Naive thymus-derived CD4-positive, alpha-beta T cell (primary cell): ENCODE results near the gene AAMP. TPM values are rescaled to one million over a fixed set of nuclear protein-coding genes. Genes with fewer than 3 reads are reported as not detected.

Experiments
- ATAC-seq: fragments of 150-1000 bp; cut with Tn5 transposase; 2 replicates; pipeline ENCODE4 v1.10.0; 2021; ENCODE audit warnings: mild to moderate bottlenecking, moderate library complexity
- CTCF ChIA-PET: fragments of 350-600 bp; sonication (Branson Sonifier 250); formaldehyde crosslinking; loops from one replicate; lab custom pipeline; 2021; ENCODE audit warnings: antibody characterized with exemption; lab: Charles Lee
- POLR2A ChIA-PET: fragments of 350-600 bp; sonication (Branson Sonifier 250); formaldehyde crosslinking; loops from one replicate; lab custom pipeline; 2021; ENCODE audit warnings: antibody characterized with exemption, inconsistent platforms; lab: Charles Lee
- DNase-seq, 9 donors: peaks; one replicate each; pipeline versions ENCODE4 v3.0.0 to v3.0.0-alpha.2; 2020 to 2022; ENCODE audit warnings: mixed read lengths in 1 of 9
- H3K27ac ChIP-seq: one replicate; pipeline ENCODE4 v1.7.0; 2013; ENCODE audit warnings: mild to moderate bottlenecking, low read depth, low read length, moderate library complexity
- H3K27me3 ChIP-seq, 2 donors: one replicate each; pipeline ENCODE4 v1.7.0; 2013; ENCODE audit warnings: low read length in 2 of 2, mild to moderate bottlenecking in 2 of 2, moderate library complexity in 2 of 2; ENCODE audit not compliant: control insufficient read depth in 2 of 2, insufficient read depth in 2 of 2
- H3K36me3 ChIP-seq, 3 experiments: 1 replicate in 2 of 3; 2 replicates in 1 of 3; pipeline ENCODE4 v1.7.0; 2013; ENCODE audit warnings: low read length in 3 of 3, mild to moderate bottlenecking in 3 of 3, moderate library complexity in 1 of 3; ENCODE audit not compliant: insufficient read depth in 3 of 3, control insufficient read depth in 2 of 3
- H3K4me1 ChIP-seq, 2 donors: one replicate each; pipeline ENCODE4 v1.7.0; 2013; ENCODE audit warnings: low read length in 2 of 2, mild to moderate bottlenecking in 2 of 2, moderate library complexity in 1 of 2; ENCODE audit not compliant: control insufficient read depth in 2 of 2, insufficient read depth in 2 of 2
- H3K4me3 ChIP-seq: 2 replicates; pipeline ENCODE4 v1.7.0; 2013; ENCODE audit warnings: mild to moderate bottlenecking, low read length
- H3K9me3 ChIP-seq, 3 experiments: 1 replicate in 2 of 3; 2 replicates in 1 of 3; pipeline ENCODE4 v1.7.0; 2013; ENCODE audit warnings: low read length in 3 of 3; ENCODE audit not compliant: control insufficient read depth in 2 of 3
- H3K27ac Mint-ChIP-seq, 9 donors: one replicate each; pipeline ENCODE4 v1.8.0; 2020 to 2022; ENCODE audit warnings: mixed read lengths in 9 of 9, mild to moderate bottlenecking in 8 of 9, moderate library complexity in 5 of 9, inconsistent platforms in 2 of 9
- H3K27me3 Mint-ChIP-seq, 5 donors: one replicate each; pipeline ENCODE4 v1.8.0; 2021 to 2022; ENCODE audit warnings: mixed read lengths in 5 of 5, mild to moderate bottlenecking in 1 of 5
- H3K36me3 Mint-ChIP-seq, 5 donors: one replicate each; pipeline ENCODE4 v1.8.0; 2020 to 2022; ENCODE audit warnings: mixed read lengths in 5 of 5, mild to moderate bottlenecking in 3 of 5, inconsistent platforms in 1 of 5
- H3K4me1 Mint-ChIP-seq, 7 donors: one replicate each; pipeline ENCODE4 v1.8.0; 2020 to 2022; ENCODE audit warnings: mixed read lengths in 7 of 7, mild to moderate bottlenecking in 3 of 7, inconsistent platforms in 1 of 7
- H3K4me3 Mint-ChIP-seq, 10 donors: one replicate each; pipeline ENCODE4 v1.8.0; 2020 to 2022; ENCODE audit warnings: mild to moderate bottlenecking in 10 of 10, mixed read lengths in 10 of 10, moderate library complexity in 6 of 10, inconsistent platforms in 2 of 10
- H3K9me3 Mint-ChIP-seq, 11 donors: one replicate each; pipeline ENCODE4 v1.8.0; 2020 to 2022; ENCODE audit warnings: mixed read lengths in 11 of 11, mild to moderate bottlenecking in 4 of 11, inconsistent platforms in 1 of 11, moderate library complexity in 1 of 11
- intact Hi-C, 2 donors: fragments of 100-400 bp; cut with micrococcal nuclease; formaldehyde crosslinking; loops; one replicate each; pipeline ENCODE4 v1.15.1; 2023
- polyA plus RNA-seq, 2 donors: library from polyadenylated mRNA; unstranded; fragments of 300-500 nt; fragmentation: Illumina TruSeq; gene quantifications; one replicate each; pipeline ENCODE4 v1.2.3, GENCODE V29; 2021
- total RNA-seq, 6 experiments: library from RNA in 5 of 6; stranded (reverse) in 5 of 6; gene quantifications; 1 replicate in 5 of 6; 2 replicates in 1 of 6; pipeline ENCODE4 v1.2.3 and lab custom pipeline; 2021 to 2026

The AAMP gene
- total and polyA plus RNA-seq, 7 experiments from 2014 or later = 54.1 to 108 (median 66.4) TPM

DNA sequence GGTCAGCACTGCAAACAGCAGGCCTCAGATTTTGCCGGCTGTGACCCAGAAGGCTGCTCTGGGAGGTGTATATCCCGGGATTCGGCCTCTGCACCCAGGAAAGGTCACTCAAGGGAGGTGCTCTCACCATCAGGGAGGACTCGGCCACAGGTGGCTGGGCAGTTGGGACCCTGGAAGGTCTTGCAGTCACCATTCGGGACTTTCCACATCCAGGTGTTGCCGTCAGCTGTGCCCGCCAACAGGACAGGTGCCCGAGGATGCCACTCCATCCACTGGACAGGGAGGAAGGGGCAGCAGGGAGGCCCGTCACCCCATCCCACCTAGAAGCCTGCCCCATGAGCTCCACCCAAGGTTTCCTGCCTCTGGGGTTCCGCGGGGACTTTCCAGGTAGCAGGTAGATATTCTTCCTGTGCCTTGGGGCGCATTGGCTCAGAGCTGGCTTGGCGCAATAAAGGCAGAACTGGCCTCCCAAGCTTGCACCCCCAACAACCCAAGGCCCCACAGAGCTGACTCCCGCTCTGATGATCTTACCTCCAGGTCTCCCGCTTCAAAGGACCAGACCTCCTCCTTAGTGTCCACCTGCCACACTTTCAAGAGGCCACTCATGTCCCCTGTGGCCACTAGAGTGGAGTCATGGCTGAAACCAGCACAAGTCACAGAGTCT lies 3.5 kb downstream of the AAMP start:
- peak overlapping the region in 1 of 10 donors; percentile 53 for H3K4me3 Mint-ChIP-seq
- H3K27ac Mint-ChIP-seq = peak overlapping the region in 5 of 9 donors; percentile 19 to 68 (median 61)

DNA sequence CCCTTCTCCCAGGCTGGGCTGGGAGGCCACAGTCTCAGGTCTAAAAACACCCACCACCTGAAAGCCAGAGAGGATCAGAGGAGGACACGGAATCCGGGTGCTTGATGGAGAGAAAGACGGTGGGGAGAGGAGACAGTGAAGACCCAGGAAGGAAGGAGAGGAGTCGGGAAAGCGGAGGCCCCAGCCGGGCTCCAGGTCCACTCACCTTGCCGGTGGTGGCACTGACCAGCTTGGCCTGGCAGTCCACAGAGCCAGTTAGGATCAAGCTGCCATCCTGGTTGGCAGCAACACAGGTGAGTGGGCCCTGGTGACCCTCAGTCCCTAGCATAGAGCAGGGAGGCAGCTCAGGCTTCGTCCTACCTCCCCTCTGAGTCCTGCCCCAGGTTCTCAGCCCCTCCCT lies 4.3 kb downstream of the AAMP start:
- peaks cover 4 to 7% of the 10 kb centered on the region in 2 donors for H3K4me1 ChIP-seq
- no peak for DNase-seq
- Mint-ChIP-seq H3K9me3 (peaks cover 0 to 4% (median 0%) of the 10 kb centered on the region in 11 donors), H3K27me3 (no peaks in the 10 kb centered on the region), H3K4me1 (peaks cover 16 to 35% (median 33%) of the 10 kb centered on the region in 7 donors), H3K36me3 (peaks cover 4 to 23% (median 14%) of the 10 kb centered on the region in 5 donors), H3K4me3 (no peak overlapping the region), H3K27ac (no peak overlapping the region)
- peaks cover 0 to 61% (median 0%) of the 10 kb centered on the region in 3 experiments for H3K36me3 ChIP-seq
- intact Hi-C loops = no loop called here
- H3K27me3 ChIP-seq = no peaks in the 10 kb centered on the region
- ChIA-PET POLR2A (no interaction called here), CTCF (no interaction called here)
- no peak overlapping the region for H3K4me3 ChIP-seq
- ATAC-seq = no peak
- H3K27ac ChIP-seq = no peak overlapping the region
- no peaks in the 10 kb centered on the region for H3K9me3 ChIP-seq

More for the DNA sequence above, 3.5 kb downstream of the AAMP start:
- H3K27me3 ChIP-seq = no peaks in the 10 kb centered on the region
- CTCF ChIA-PET = interaction anchor here (0.7 kb wide), 1 partner anchor 196 kb away, joined by 3 read pairs; no protein-coding TSS in a partner anchor
- POLR2A ChIA-PET = interaction anchor here (1.0 kb wide), 1 partner anchor 50 kb away, joined by 4 read pairs; the partner anchor contains the start of gene ARPC2
- peaks cover 0 to 61% (median 0%) of the 10 kb centered on the region in 3 experiments for H3K36me3 ChIP-seq
- ATAC-seq = no peak
- no peak overlapping the region for H3K27ac ChIP-seq
- no peak for DNase-seq
- H3K4me3 ChIP-seq = no peak overlapping the region
- intact Hi-C loops = no loop called here
- Mint-ChIP-seq H3K27me3 (no peaks in the 10 kb centered on the region), H3K4me1 (peaks cover 22 to 43% (median 39%) of the 10 kb centered on the region in 7 donors), H3K36me3 (peaks cover 4 to 23% (median 14%) of the 10 kb centered on the region in 5 donors), H3K9me3 (peaks cover 0 to 4% (median 0%) of the 10 kb centered on the region in 11 donors)
- peaks cover 13 to 14% of the 10 kb centered on the region in 2 donors for H3K4me1 ChIP-seq
- H3K9me3 ChIP-seq = no peaks in the 10 kb centered on the region

DNA sequence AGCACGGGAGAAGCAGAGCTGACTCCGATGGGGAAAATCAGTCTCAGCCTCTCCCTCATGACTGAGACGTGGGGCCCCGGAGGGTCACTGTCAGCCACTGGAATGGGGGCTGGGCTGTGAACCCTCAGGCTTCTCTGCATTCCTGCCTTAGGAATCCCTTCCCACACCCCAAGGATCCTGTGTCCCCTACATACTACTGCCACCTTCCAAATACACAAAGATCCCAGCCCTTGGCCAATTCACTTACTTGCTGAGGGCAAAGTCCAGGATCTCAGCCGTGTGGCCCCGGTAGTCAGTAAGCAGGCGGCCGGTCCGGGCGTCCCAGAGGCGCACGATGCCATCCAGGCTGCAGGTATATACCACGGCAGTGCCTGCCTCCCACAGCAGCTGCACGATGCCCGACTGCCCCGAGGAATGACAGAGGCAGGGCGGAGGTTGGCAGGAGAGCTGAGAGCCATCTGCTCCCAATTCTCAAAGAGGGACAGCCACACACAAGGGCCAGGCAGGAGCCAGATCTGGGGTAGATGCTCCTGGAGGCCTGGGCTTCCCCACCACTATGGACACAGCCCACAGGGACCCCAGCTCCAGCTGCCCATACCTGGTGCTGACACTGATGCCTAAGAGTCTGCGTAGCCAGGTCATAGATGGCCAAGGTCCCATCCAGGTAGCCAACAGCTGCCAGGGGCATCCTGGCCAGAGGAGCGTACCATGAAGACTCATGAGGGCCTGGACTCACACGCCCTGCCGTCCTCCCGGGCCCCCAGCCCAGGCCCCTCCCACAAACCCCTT lies 5.0 kb downstream of the AAMP start:
- Histone ChIP-seq H3K9me3 (no peaks in the 10 kb centered on the region), H3K4me3 (no peak overlapping the region), H3K4me1 (peaks cover 4 to 7% of the 10 kb centered on the region in 2 donors), H3K27me3 (no peaks in the 10 kb centered on the region), H3K27ac (no peak overlapping the region), H3K36me3 (peaks cover 0 to 61% (median 0%) of the 10 kb centered on the region in 3 experiments)
- DNase-seq (no peak), ATAC-seq (no peak)
- CTCF ChIA-PET = no interaction called here
- peaks cover 0 to under 1% (median 0%) of the 10 kb centered on the region in 11 donors for H3K9me3 Mint-ChIP-seq
- peaks cover 4 to 23% (median 14%) of the 10 kb centered on the region in 5 donors for H3K36me3 Mint-ChIP-seq
- POLR2A ChIA-PET = no interaction called here
- peak overlapping the region in 1 of 9 donors; percentile 33 for H3K27ac Mint-ChIP-seq
- H3K4me3 Mint-ChIP-seq = no peak overlapping the region
- intact Hi-C loops = no loop called here
- H3K4me1 Mint-ChIP-seq = peaks cover 16 to 32% (median 26%) of the 10 kb centered on the region in 7 donors
- no peaks in the 10 kb centered on the region for H3K27me3 Mint-ChIP-seq

DNA sequence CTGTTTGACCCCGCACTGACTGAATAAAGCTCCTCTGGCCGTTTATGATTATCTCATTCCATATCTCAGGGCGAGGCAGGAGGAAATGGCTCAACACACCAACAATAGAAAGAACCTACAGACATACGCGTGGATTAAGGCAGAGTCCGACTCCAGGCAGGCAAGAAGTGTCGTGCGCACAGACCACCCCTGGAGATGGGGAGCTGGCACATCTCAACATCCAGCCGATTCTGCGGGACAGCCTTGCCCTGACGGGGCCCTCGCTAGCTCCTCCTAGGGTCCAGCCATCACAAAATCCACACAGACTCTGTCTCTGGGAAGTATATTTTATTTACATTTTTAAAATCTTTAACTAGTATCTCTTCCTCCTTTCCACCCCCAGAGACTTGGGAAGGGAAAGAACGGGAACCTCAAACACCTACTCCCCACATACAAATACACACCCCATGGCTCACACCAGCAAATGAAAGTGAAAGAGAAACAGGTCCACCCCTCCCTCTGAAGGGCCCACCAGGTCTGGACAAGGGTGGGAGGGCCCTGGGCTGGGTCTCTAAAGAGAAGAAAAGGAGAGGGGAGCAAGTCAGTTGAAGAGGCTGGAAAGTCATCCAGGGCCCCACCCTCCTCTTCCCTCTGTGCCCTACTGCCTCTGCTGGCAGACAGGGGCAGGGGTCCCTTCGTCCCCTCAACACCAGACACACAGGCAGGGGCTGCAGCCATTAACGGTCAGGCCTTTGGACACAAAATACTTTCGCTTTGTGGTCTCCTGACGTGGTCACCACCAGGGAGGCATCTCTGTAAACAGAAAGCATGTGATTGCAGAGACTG lies 5.9 kb downstream of the AAMP start:
- H3K27ac ChIP-seq = no peak overlapping the region
- H3K36me3 Mint-ChIP-seq = peaks cover 4 to 20% (median 12%) of the 10 kb centered on the region in 5 donors
- no peaks in the 10 kb centered on the region for H3K9me3 Mint-ChIP-seq
- peak overlapping the region in 1 of 10 donors; percentile 17 for H3K4me3 Mint-ChIP-seq
- CTCF ChIA-PET = no interaction called here
- peaks cover 1 to 3% of the 10 kb centered on the region in 2 donors for H3K4me1 ChIP-seq
- peak overlapping the region in 3 of 9 donors; percentile 15 to 79 (median 59) for H3K27ac Mint-ChIP-seq
- peaks cover 0 to 58% (median 0%) of the 10 kb centered on the region in 3 experiments for H3K36me3 ChIP-seq
- ATAC-seq (no peak), DNase-seq (no peak)
- H3K9me3 ChIP-seq = no peaks in the 10 kb centered on the region
- H3K4me1 Mint-ChIP-seq = peaks cover 10 to 29% (median 26%) of the 10 kb centered on the region in 7 donors
- H3K27me3 ChIP-seq = no peaks in the 10 kb centered on the region
- H3K4me3 ChIP-seq = no peak overlapping the region
- H3K27me3 Mint-ChIP-seq = no peaks in the 10 kb centered on the region
- intact Hi-C loops = no loop called here
- POLR2A ChIA-PET = no interaction called here

DNA sequence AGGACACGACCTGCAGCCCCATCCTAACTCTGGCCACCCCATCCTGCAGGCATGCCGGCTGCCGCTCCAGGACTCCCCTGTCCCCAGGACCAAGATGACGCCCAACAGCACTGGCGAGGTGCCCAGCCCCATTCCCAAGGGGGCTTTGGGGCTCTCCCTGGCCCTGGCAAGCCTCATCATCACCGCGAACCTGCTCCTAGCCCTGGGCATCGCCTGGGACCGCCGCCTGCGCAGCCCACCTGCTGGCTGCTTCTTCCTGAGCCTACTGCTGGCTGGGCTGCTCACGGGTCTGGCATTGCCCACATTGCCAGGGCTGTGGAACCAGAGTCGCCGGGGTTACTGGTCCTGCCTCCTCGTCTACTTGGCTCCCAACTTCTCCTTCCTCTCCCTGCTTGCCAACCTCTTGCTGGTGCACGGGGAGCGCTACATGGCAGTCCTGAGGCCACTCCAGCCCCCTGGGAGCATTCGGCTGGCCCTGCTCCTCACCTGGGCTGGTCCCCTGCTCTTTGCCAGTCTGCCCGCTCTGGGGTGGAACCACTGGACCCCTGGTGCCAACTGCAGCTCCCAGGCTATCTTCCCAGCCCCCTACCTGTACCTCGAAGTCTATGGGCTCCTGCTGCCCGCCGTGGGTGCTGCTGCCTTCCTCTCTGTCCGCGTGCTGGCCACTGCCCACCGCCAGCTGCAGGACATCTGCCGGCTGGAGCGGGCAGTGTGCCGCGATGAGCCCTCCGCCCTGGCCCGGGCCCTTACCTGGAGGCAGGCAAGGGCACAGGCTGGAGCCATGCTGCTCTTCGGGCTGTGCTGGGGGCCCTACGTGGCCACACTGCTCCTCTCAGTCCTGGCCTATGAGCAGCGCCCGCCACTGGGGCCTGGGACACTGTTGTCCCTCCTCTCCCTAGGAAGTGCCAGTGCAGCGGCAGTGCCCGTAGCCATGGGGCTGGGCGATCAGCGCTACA lies 7.0 kb downstream of the AAMP start:
- Mint-ChIP-seq H3K9me3 (no peaks in the 10 kb centered on the region), H3K4me3 (no peak overlapping the region), H3K27ac (peak overlapping the region in 2 of 9 donors; percentile 48 to 67), H3K36me3 (peaks cover 4 to 20% (median 11%) of the 10 kb centered on the region in 5 donors), H3K27me3 (no peaks in the 10 kb centered on the region), H3K4me1 (peaks cover 10 to 33% (median 24%) of the 10 kb centered on the region in 7 donors)
- DNase-seq = no peak
- H3K4me3 ChIP-seq = no peak overlapping the region
- peaks cover 0 to 58% (median 0%) of the 10 kb centered on the region in 3 experiments for H3K36me3 ChIP-seq
- no peak for ATAC-seq
- ChIA-PET CTCF (no interaction called here), POLR2A (interaction anchor here (0.9 kb wide), 1 partner anchor 76 kb away, joined by 3 read pairs; no protein-coding TSS in a partner anchor)
- peaks cover 0 to under 1% of the 10 kb centered on the region in 2 donors for H3K4me1 ChIP-seq
- intact Hi-C loops = no loop called here
- no peak overlapping the region for H3K27ac ChIP-seq
- H3K27me3 ChIP-seq = no peaks in the 10 kb centered on the region
- H3K9me3 ChIP-seq = no peaks in the 10 kb centered on the region
